DND-41 (cell line): ENCODE measurements around the gene CEBPB.
"Not testable (repeated sequence)": the region's sequence is repeated elsewhere in the genome, so short reads cannot be mapped to it uniquely, and the experiment has no call there.

Experiments used
- ATAC-seq: fragments of 200-7000 bp; cut with Tn5 transposase; 3 replicates; pipeline ENCODE4 v1.9.1; 2021; ENCODE audit warnings: low read depth; ENCODE audit not compliant: insufficient read depth
- DNase-seq: peaks from one replicate; pipeline ENCODE4 v3.0.0-alpha.2; 2020
- H2AFZ ChIP-seq: 2 replicates; pipeline ENCODE4 v1.6.0; 2012; ENCODE audit warnings: low read depth, low read length
- H3K27ac ChIP-seq: 2 replicates; pipeline ENCODE4 v1.5.1; 2012; ENCODE audit warnings: low read length, inconsistent platforms
- H3K27me3 ChIP-seq: fragments of 200-600 bp; sonication (generic); 2 replicates; pipeline ENCODE4 v1.6.0; 2012; ENCODE audit warnings: low read length, mild to moderate bottlenecking, inconsistent platforms; ENCODE audit not compliant: insufficient read depth, poor library complexity
- H3K36me3 ChIP-seq: 2 replicates; pipeline ENCODE4 v1.5.1; 2012; ENCODE audit warnings: low read length, inconsistent platforms; ENCODE audit not compliant: insufficient read depth
- H3K4me1 ChIP-seq: 2 replicates; pipeline ENCODE4 v1.5.1; 2012; ENCODE audit warnings: mild to moderate bottlenecking, low read length; ENCODE audit not compliant: insufficient read depth
- H3K4me2 ChIP-seq: 2 replicates; pipeline ENCODE4 v1.6.0; 2012; ENCODE audit warnings: mild to moderate bottlenecking, moderate library complexity, low read length, inconsistent platforms; ENCODE audit not compliant: insufficient read depth
- H3K4me3 ChIP-seq, 2 experiments: fragments of 200-600 bp in 1 of 2; shearing (Covaris generic) in 1 of 2; 2 replicates each; pipeline ENCODE4 v1.5.1; 2012 to 2016; ENCODE audit warnings: inconsistent platforms in 2 of 2, low read length in 2 of 2, mild to moderate bottlenecking in 2 of 2, low read depth in 1 of 2, moderate library complexity in 1 of 2
- H3K79me2 ChIP-seq: 2 replicates; pipeline ENCODE4 v1.6.0; 2012; ENCODE audit warnings: low read length, inconsistent platforms; ENCODE audit not compliant: insufficient read depth
- H3K9ac ChIP-seq: 2 replicates; pipeline ENCODE4 v1.6.0; 2012; ENCODE audit warnings: low read depth, mild to moderate bottlenecking, inconsistent platforms, low read length, moderate library complexity
- H3K9me3 ChIP-seq: 2 replicates; pipeline ENCODE4 v1.5.1; 2012; ENCODE audit warnings: low read length, moderate library complexity, mild to moderate bottlenecking, inconsistent platforms; ENCODE audit not compliant: insufficient read depth, severe bottlenecking
- H4K20me1 ChIP-seq: 2 replicates; pipeline ENCODE4 v1.6.0; 2012; ENCODE audit warnings: low read length; ENCODE audit not compliant: insufficient read depth
- EZH2 ChIP-seq: IDR thresholded peaks from 3 replicates; pipeline ENCODE4 v1.6.1; 2012; ENCODE audit warnings: borderline replicate concordance, low read depth, mild to moderate bottlenecking, moderate library complexity, low read length, inconsistent platforms; ENCODE audit not compliant: severe bottlenecking
- TF ChIP-seq, protein P1 (sequence below): IDR thresholded peaks from 2 replicates; pipeline ENCODE4 v1.5.1; 2012; ENCODE audit warnings: borderline replicate concordance, low read length, moderate library complexity, mild to moderate bottlenecking; ENCODE audit not compliant: poor library complexity, severe bottlenecking; ENCODE audit errors: extremely low read depth

Gene CEBPB

DNA sequence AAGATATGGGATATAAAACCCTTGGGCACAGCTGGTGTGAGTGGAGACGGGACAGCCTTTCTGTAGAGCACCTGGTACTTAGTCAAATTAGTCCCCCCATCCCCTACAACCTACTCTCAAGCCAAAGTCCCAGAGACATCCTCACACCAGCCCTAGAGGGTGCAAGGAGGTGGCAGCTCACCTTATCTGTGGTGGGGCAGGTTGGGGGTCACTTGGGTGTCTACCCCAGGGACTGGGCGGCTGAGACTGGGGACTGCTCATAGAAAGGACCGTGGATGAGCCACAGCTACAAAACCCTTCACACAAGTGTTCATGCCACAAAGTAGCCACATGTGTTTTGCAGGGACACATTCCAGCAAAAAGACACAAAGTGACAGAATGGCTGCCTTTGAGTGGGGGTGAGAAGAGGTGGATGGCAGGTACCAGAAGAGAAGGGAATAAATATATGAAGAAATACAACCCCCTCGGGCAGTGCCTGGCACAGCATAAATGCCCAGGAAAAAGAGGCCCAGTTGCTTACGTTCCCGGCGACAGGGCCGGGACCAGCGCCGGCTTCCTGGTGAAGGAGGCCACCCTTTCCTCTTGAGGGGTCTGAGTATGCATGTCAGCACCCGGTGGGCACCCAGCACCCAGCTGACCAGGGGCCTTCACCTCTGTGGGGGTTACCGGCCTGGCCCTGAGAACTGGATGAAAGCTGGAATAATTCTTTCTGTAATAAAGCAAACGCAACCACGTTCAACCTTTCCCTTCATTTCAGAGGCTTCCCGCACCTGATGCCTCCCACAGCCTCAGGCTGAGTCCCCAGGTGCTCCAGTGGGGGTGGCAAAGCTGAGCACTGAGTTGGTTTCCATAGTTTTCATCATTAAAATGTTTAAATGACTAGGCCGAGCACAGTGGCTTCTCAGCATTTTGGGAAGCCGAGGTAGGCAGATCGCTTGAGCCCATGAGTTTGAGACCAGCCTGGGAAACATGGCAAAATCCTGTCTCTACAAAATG is 14.4 kb upstream of the CEBPB start:
- no peak overlapping the region for H3K27ac ChIP-seq

DNA sequence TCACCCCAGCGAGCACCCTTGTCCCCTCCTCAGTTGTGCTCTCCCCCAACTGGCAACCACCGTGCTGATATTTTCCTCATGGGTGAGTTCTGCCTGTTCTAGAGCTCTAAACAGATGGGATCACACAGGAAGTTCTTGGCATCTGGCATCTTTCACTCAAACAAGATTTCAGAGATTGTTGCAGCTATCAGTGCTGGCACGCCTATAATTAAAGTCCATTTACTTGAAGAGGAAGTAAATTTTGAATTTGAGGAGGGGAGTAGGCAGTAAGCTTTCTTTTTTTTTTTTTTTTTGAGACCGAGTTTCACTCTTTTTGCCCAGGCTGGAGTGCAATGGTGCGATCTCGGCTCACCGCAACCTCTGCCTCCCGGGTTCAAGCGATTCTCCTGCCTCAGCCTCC is 12.0 kb upstream of the CEBPB start:
- H3K9me3 ChIP-seq, H3K27ac ChIP-seq, H3K4me3 ChIP-seq, H3K27me3 ChIP-seq, H4K20me1 ChIP-seq, H3K4me2 ChIP-seq, H3K36me3 ChIP-seq, H3K4me1 ChIP-seq, H3K79me2 ChIP-seq, H2AFZ ChIP-seq, H3K9ac ChIP-seq, DNase-seq, ATAC-seq: not testable (repeated sequence)

More for the DNA sequence above, 14.4 kb upstream of the CEBPB start:
- Histone ChIP-seq H3K4me3 (no peak overlapping the region), H4K20me1 (no peaks in the 10 kb centered on the region), H2AFZ (no peak overlapping the region), H3K27me3 (no peaks in the 10 kb centered on the region), H3K36me3 (no peaks in the 10 kb centered on the region), H3K4me1 (no peaks in the 10 kb centered on the region), H3K79me2 (no peaks in the 10 kb centered on the region), H3K9ac (no peak overlapping the region), H3K9me3 (no peaks in the 10 kb centered on the region), H3K4me2 (no peak overlapping the region)
- TF ChIP-seq EZH2 = no peak
- TF ChIP-seq, protein P1, sequence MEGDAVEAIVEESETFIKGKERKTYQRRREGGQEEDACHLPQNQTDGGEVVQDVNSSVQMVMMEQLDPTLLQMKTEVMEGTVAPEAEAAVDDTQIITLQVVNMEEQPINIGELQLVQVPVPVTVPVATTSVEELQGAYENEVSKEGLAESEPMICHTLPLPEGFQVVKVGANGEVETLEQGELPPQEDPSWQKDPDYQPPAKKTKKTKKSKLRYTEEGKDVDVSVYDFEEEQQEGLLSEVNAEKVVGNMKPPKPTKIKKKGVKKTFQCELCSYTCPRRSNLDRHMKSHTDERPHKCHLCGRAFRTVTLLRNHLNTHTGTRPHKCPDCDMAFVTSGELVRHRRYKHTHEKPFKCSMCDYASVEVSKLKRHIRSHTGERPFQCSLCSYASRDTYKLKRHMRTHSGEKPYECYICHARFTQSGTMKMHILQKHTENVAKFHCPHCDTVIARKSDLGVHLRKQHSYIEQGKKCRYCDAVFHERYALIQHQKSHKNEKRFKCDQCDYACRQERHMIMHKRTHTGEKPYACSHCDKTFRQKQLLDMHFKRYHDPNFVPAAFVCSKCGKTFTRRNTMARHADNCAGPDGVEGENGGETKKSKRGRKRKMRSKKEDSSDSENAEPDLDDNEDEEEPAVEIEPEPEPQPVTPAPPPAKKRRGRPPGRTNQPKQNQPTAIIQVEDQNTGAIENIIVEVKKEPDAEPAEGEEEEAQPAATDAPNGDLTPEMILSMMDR = no peak
- no peak for DNase-seq
- no peak for ATAC-seq

DNA sequence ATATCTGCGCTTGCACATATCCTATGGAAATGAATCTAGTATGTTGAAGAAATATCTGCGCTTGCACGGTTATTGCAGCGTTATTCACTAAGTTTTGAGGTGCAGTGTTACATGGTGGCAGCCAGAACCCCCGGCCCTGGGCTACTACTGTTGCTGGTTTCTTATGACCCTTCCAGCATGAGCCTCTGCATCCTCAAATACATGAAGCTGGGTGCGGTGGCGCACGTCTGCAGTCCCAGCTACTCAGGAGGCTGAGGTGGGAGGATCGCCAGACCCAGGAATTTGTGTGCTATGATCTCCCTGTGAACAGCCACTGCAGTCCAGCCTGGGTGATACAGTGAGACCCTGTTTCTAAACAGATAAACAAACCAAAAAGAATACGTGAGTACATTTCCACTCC is 9.3 kb upstream of the CEBPB start:
- H2AFZ ChIP-seq = no peak overlapping the region
- peaks cover under 1% of the 10 kb centered on the region; the same call in 1 of the 2 replicates for H3K4me1 ChIP-seq
- ATAC-seq (no peak), DNase-seq (no peak)
- H3K27me3 ChIP-seq = no peaks in the 10 kb centered on the region
- H3K4me3 ChIP-seq = no peak overlapping the region
- H3K4me2 ChIP-seq = no peak overlapping the region
- H3K36me3 ChIP-seq = no peaks in the 10 kb centered on the region
- H4K20me1 ChIP-seq = no peaks in the 10 kb centered on the region
- no peaks in the 10 kb centered on the region for H3K79me2 ChIP-seq
- TF ChIP-seq EZH2 = no peak
- no peak overlapping the region for H3K9ac ChIP-seq
- no peak overlapping the region for H3K27ac ChIP-seq
- no peaks in the 10 kb centered on the region for H3K9me3 ChIP-seq

DNA sequence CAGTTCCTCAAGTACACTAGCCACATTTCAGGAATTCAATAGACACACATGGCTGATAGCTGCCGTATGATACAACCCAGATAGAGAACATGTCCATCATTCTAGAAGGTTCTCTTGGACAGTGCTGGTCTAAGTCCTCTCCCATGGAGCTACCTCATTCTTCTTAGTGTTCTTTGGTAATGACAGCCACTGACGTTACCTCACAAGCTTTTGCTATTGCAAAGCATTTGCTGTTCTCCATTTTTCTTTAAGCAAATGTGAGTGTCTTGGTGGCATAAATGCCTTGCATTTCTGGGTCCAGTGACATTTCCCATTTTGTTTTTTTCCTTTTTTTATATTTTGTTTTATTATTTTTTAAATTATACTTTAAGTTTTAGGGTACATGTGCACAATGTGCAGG is 8.3 kb upstream of the CEBPB start:
- Histone ChIP-seq H3K4me1 (peaks cover 3% of the 10 kb centered on the region; the same call in 1 of the 2 replicates), H3K79me2 (no peaks in the 10 kb centered on the region), H3K4me2 (no peak overlapping the region), H3K9ac (no peak overlapping the region), H3K9me3 (no peaks in the 10 kb centered on the region), H2AFZ (no peak overlapping the region), H4K20me1 (no peaks in the 10 kb centered on the region), H3K27me3 (no peaks in the 10 kb centered on the region), H3K4me3 (no peak overlapping the region), H3K27ac (no peak overlapping the region), H3K36me3 (no peaks in the 10 kb centered on the region)
- ATAC-seq = no peak
- no peak for DNase-seq
- TF ChIP-seq, protein P1 = no peak
- no peak for TF ChIP-seq EZH2
